K562 (cell line): ENCODE data around the gene ATOH8. TPM values are rescaled to one million over a fixed set of nuclear protein-coding genes. Genes with fewer than 3 reads are reported as not detected.

ENCODE experiments used
- CHD1 ChIP-seq: fragments of 200-600 bp; sonication (generic); IDR thresholded peaks from one replicate; pipeline ENCODE4 v1.6.1; 2012; ENCODE audit warnings: mild to moderate bottlenecking, moderate library complexity, low read length, inconsistent platforms
- CREM ChIP-seq: IDR thresholded peaks from 2 replicates; pipeline ENCODE4 v1.6.1; 2014; ENCODE audit warnings: antibody characterized with exemption, low read depth
- CTCF ChIP-seq, 3 experiments: IDR thresholded peaks in 2 of 3; conservative IDR thresholded peaks in 1 of 3; 2 replicates each; pipeline ENCODE4 v1.5.1; 2011 to 2012; ENCODE audit warnings: low read length in 3 of 3, mild to moderate bottlenecking in 3 of 3, control low read depth in 2 of 3, improper control_type of control experiment in 1 of 3, inconsistent platforms in 1 of 3, low read depth in 1 of 3, mixed read lengths in 1 of 3, moderate library complexity in 1 of 3; ENCODE audit not compliant: insufficient read depth in 2 of 3
- CTCFL ChIP-seq: IDR thresholded peaks from 2 replicates; pipeline ENCODE4 v1.6.1; 2011; ENCODE audit warnings: borderline replicate concordance, low read depth, mild to moderate bottlenecking, moderate library complexity, low read length; ENCODE audit not compliant: insufficient read depth, poor library complexity, severe bottlenecking
- NFIC ChIP-seq: fragments of 450-650 bp; IDR thresholded peaks from 2 replicates; pipeline ENCODE4 v1.6.1; 2017; ENCODE audit warnings: mild to moderate bottlenecking, inconsistent platforms
- REST ChIP-seq, 2 experiments: fragments of 450-650 bp; formaldehyde crosslinking in 1 of 2; IDR thresholded peaks; 2 replicates each; pipeline versions ENCODE4 v1.4.0 to v1.6.1; 2014 to 2020; ENCODE audit warnings: mild to moderate bottlenecking in 2 of 2, borderline replicate concordance in 1 of 2, low read depth in 1 of 2
- SMC3 ChIP-seq: conservative IDR thresholded peaks from 2 replicates; pipeline ENCODE4 v1.6.1; 2011; ENCODE audit warnings: low read depth, low read length, improper control_type of control experiment; ENCODE audit not compliant: insufficient read depth
- TFAP4 ChIP-seq: sonication (generic); formaldehyde crosslinking; IDR thresholded peaks from 2 replicates; pipeline ENCODE4 v1.8.0; 2022; ENCODE audit warnings: missing genetic modification reagents, mild to moderate bottlenecking, moderate library complexity, borderline replicate concordance
- polyA plus RNA-seq, 8 experiments: library from polyadenylated mRNA; depleted of rRNA in 4 of 8; stranded (reverse) in 5 of 8; unstranded in 3 of 8; fragments of >200 nt; fragmentation: Nextera tagmentation in 2 of 8; fragmentation: Illumina TruSeq in 1 of 8; extraction: Ambion mirVana in 2 of 8; extraction: Trizol in 1 of 8; gene quantifications; 2 replicates each; pipeline versions ENCODE4 v1.2.1 to v1.2.3, GENCODE V29; 2011 to 2014; ENCODE audit warnings: inconsistent platforms in 1 of 8, missing spikeins in 1 of 8
- total RNA-seq, 7 experiments: library from RNA; depleted of rRNA in 6 of 7; stranded (reverse); fragments of >200 nt in 6 of 7; fragmentation: Illumina TruSeq in 2 of 7; extraction: Trizol in 2 of 7; gene quantifications; 2 replicates each; pipeline versions ENCODE4 v1.2.1 to v1.2.3, GENCODE V29; 2011 to 2021; ENCODE audit warnings: low replicate concordance in 1 of 7

ATOH8 gene
- total and polyA plus RNA-seq, 9 of the 15 experiments (the other 6 are each of a cell fraction or from before 2014, with no cell fraction given): not detected

GRCh38 chr2:85813982-85814801 is 60.4 kb downstream of the ATOH8 start (continued):
- TF ChIP-seq CTCFL: peak; percentile 6
- peak; percentile 82 for TF ChIP-seq REST (IDR thresholded peaks at IDR 0.05; ENCODE audit: borderline replicate concordance)
- no peak for TF ChIP-seq REST (CRISPR knock-in tag; IDR thresholded peaks at IDR 0.05; ENCODE audit: low read depth)
- peak; percentile 76; the same call in 1 of the 2 replicates for TF ChIP-seq TFAP4 (CRISPR knock-in tag)
- TF ChIP-seq SMC3: peak; percentile 98
- TF ChIP-seq CTCF (IDR thresholded peaks at IDR 0.05 in 2 of 3, conservative IDR thresholded peaks at IDR 0.05 in 1 of 3; ENCODE audit: insufficient read depth in 2 of 3, low read depth in 1 of 3, low read length in 3 of 3): peak; percentile 90 to 95 (median 93)
- TF ChIP-seq NFIC: peak; percentile 50
- peak; percentile 50; the same call in 1 of the 2 replicates for TF ChIP-seq CREM
- TF ChIP-seq CHD1: no peak
